AG04449 (cell line): Measurements from ENCODE around the gene KPNA4.

Experiments used
- CTCF ChIA-PET: fragments of 350-600 bp; formaldehyde crosslinking; extraction: SDS; loops from one replicate; lab custom pipeline; 2021; ENCODE audit warnings: antibody characterized with exemption; lab: Yijun Ruan, JAX
- POLR2A ChIA-PET: fragments of 400-600, 350-600 bp; formaldehyde crosslinking; extraction: SDS; loops from one replicate; lab custom pipeline; 2020; ENCODE audit warnings: antibody characterized with exemption, inconsistent platforms; lab: Yijun Ruan, JAX
- DNase-seq: peaks from one replicate; pipeline ENCODE4 v3.0.0-alpha.2; 2010; ENCODE audit warnings: low read depth, low spot score
- H3K4me3 ChIP-seq: 2 replicates; pipeline ENCODE4 v1.5.1; 2011; ENCODE audit warnings: low read depth, mild to moderate bottlenecking, control low read depth, low read length
- TF ChIP-seq, protein P1 (sequence below): IDR thresholded peaks from one replicate; pipeline ENCODE4 v1.5.1; 2011; ENCODE audit warnings: mild to moderate bottlenecking, moderate library complexity, low read length, control low read depth, inconsistent platforms; ENCODE audit not compliant: insufficient read depth; ENCODE audit errors: missing control alignments

The KPNA4 gene

GRCh38 chr3:160446522-160447056 is 118.8 kb downstream of the KPNA4 start:
- ChIA-PET CTCF (interaction anchor here (1.1 to 2.3 kb wide), 3 partner anchors 31 to 39 kb away, joined by 5 to 10 read pairs (median 5); no protein-coding TSS in a partner anchor), POLR2A (no interaction called here)
- no peak for DNase-seq
- peak overlapping the region; percentile 12; the same call in 1 of the 2 replicates for H3K4me3 ChIP-seq
- TF ChIP-seq, protein P1, sequence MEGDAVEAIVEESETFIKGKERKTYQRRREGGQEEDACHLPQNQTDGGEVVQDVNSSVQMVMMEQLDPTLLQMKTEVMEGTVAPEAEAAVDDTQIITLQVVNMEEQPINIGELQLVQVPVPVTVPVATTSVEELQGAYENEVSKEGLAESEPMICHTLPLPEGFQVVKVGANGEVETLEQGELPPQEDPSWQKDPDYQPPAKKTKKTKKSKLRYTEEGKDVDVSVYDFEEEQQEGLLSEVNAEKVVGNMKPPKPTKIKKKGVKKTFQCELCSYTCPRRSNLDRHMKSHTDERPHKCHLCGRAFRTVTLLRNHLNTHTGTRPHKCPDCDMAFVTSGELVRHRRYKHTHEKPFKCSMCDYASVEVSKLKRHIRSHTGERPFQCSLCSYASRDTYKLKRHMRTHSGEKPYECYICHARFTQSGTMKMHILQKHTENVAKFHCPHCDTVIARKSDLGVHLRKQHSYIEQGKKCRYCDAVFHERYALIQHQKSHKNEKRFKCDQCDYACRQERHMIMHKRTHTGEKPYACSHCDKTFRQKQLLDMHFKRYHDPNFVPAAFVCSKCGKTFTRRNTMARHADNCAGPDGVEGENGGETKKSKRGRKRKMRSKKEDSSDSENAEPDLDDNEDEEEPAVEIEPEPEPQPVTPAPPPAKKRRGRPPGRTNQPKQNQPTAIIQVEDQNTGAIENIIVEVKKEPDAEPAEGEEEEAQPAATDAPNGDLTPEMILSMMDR: no peak

GRCh38 chr3:160445854-160446253 is 119.5 kb downstream of the KPNA4 start:
- CTCF ChIA-PET: interaction anchor here (1.1 to 2.3 kb wide), 4 partner anchors 31 to 283 kb away, joined by 5 to 10 read pairs (median 5); no protein-coding TSS in a partner anchor
- no peak for DNase-seq
- TF ChIP-seq, protein P1: no peak
- no peak overlapping the region for H3K4me3 ChIP-seq
- POLR2A ChIA-PET: no interaction called here
